Vagina (tissue), 2 donors: ENCODE data around the gene CCDC170. TPM values are rescaled to one million over a fixed set of nuclear protein-coding genes. Genes with fewer than 3 reads are reported as not detected.

ENCODE experiments used
- DNase-seq, 2 donors: peaks; one replicate each; pipeline ENCODE4 v3.0.0-alpha.2; 2017; ENCODE audit errors: extremely low spot score in 2 of 2
- H3K27ac ChIP-seq: fragments of 200-600 bp; sonication (generic); one replicate; pipeline ENCODE4 v1.5.1; 2019
- H3K27me3 ChIP-seq: fragments of 200-600 bp; sonication (generic); one replicate; pipeline ENCODE4 v1.5.1; 2019
- H3K36me3 ChIP-seq, 2 donors: fragments of 200-600 bp; sonication (generic); one replicate each; pipeline ENCODE4 v1.5.1; 2017 to 2019
- H3K4me1 ChIP-seq: fragments of 200-600 bp; sonication (generic); one replicate; pipeline ENCODE4 v1.5.1; 2019
- H3K4me3 ChIP-seq, 2 donors: fragments of 200-600 bp; sonication (generic); 1 replicate in 1 of 2; 2 replicates in 1 of 2; pipeline ENCODE4 v1.5.1; 2016 to 2019
- H3K9me3 ChIP-seq: fragments of 200-600 bp; sonication (generic); one replicate; pipeline ENCODE4 v1.5.1; 2019
- CTCF ChIP-seq, 3 experiments: fragments of 450-650 bp in 2 of 3; fragments of 200-600 bp in 1 of 3; sonication (generic) in 1 of 3; IDR thresholded peaks; one replicate each; pipeline ENCODE4 v1.5.1; 2017 to 2019; ENCODE audit warnings: antibody characterized with exemption in 3 of 3, mild to moderate bottlenecking in 2 of 3, moderate library complexity in 2 of 3
- POLR2A ChIP-seq, 2 donors: fragments of 450-650 bp; IDR thresholded peaks; one replicate each; pipeline ENCODE4 v1.6.1; 2017; ENCODE audit warnings: antibody characterized with exemption in 2 of 2, mild to moderate bottlenecking in 2 of 2, moderate library complexity in 2 of 2
- POLR2AphosphoS5 ChIP-seq, 2 donors: sonication (generic); formaldehyde crosslinking; IDR thresholded peaks; one replicate each; pipeline ENCODE4 v1.9.0; 2017; ENCODE audit warnings: antibody characterized with exemption in 2 of 2, mild to moderate bottlenecking in 2 of 2, low read depth in 1 of 2; ENCODE audit not compliant: insufficient read depth in 1 of 2
- intact Hi-C: fragments of 100-400 bp; cut with DNase I; formaldehyde crosslinking; loops from one replicate; pipeline ENCODE4 v1.15.1; 2023
- total RNA-seq: library from RNA; depleted of rRNA; stranded (reverse); fragments of >200 nt; gene quantifications from one replicate; pipeline ENCODE4 v1.2.3, GENCODE V29; 2016

Gene CCDC170
- total RNA-seq, 1 donor from 2014 or later: 2.0 TPM

- H3K27me3 ChIP-seq: no peaks in the 10 kb centered on the region
- no peaks in the 10 kb centered on the region for H3K9me3 ChIP-seq
- DNase-seq: no peak
- intact Hi-C loops: no loop called here
- H3K36me3 ChIP-seq: no peaks in the 10 kb centered on the region
- no peak overlapping the region for H3K4me3 ChIP-seq
- peak overlapping the region; percentile 54 for H3K27ac ChIP-seq
- H3K4me1 ChIP-seq: peaks cover 38% of the 10 kb centered on the region
- TF ChIP-seq CTCF (IDR thresholded peaks at IDR 0.05) (no peak), POLR2AphosphoS5 (IDR thresholded peaks at IDR 0.05; ENCODE audit: insufficient read depth in 1 of 2, low read depth in 1 of 2) (no peak), POLR2A (IDR thresholded peaks at IDR 0.05) (no peak)
Observed at GRCh38 chr6:151630387-151630786, 136.6 kb downstream of the CCDC170 start.

- peak in 1 of 2 donors; percentile 31 for TF ChIP-seq POLR2AphosphoS5 (IDR thresholded peaks at IDR 0.05; ENCODE audit: insufficient read depth in 1 of 2, low read depth in 1 of 2)
- no peak for TF ChIP-seq POLR2A (IDR thresholded peaks at IDR 0.05)
- no peak for TF ChIP-seq CTCF (IDR thresholded peaks at IDR 0.05)
- H3K36me3 ChIP-seq: no peaks in the 10 kb centered on the region
- no peak for DNase-seq
- H3K9me3 ChIP-seq: no peaks in the 10 kb centered on the region
- no peak overlapping the region for H3K4me3 ChIP-seq
- H3K4me1 ChIP-seq: peaks cover 38% of the 10 kb centered on the region
- no peaks in the 10 kb centered on the region for H3K27me3 ChIP-seq
- H3K27ac ChIP-seq: peak overlapping the region; percentile 54
- intact Hi-C loops: no loop called here
Observed at GRCh38 chr6:151630991-151631655, 137.3 kb downstream of the CCDC170 start.

- peaks cover 37% of the 10 kb centered on the region for H3K4me1 ChIP-seq
- intact Hi-C loops: no loop called here
- TF ChIP-seq POLR2AphosphoS5 (IDR thresholded peaks at IDR 0.05; ENCODE audit: insufficient read depth in 1 of 2, low read depth in 1 of 2): no peak
- no peak for TF ChIP-seq CTCF (IDR thresholded peaks at IDR 0.05)
- TF ChIP-seq POLR2A (IDR thresholded peaks at IDR 0.05): no peak
- no peaks in the 10 kb centered on the region for H3K27me3 ChIP-seq
- peak overlapping the region; percentile 54 for H3K27ac ChIP-seq
- no peaks in the 10 kb centered on the region for H3K9me3 ChIP-seq
- H3K36me3 ChIP-seq: no peaks in the 10 kb centered on the region
- H3K4me3 ChIP-seq: no peak overlapping the region
- no peak for DNase-seq
Observed at GRCh38 chr6:151632415-151632987, 138.7 kb downstream of the CCDC170 start.

GRCh38 chr6:151633526-151634335 lies 139.9 kb downstream of the CCDC170 start:
- intact Hi-C loops: no loop called here
- Histone ChIP-seq H3K36me3 (no peaks in the 10 kb centered on the region), H3K4me1 (peaks cover 28% of the 10 kb centered on the region)

More at GRCh38 chr6:151633526-151634335, 139.9 kb downstream of the CCDC170 start:
- TF ChIP-seq CTCF (IDR thresholded peaks at IDR 0.05): no peak
- no peak for TF ChIP-seq POLR2A (IDR thresholded peaks at IDR 0.05)
- TF ChIP-seq POLR2AphosphoS5 (IDR thresholded peaks at IDR 0.05; ENCODE audit: insufficient read depth in 1 of 2, low read depth in 1 of 2): no peak
- Histone ChIP-seq H3K27ac (no peak overlapping the region), H3K9me3 (no peaks in the 10 kb centered on the region), H3K27me3 (no peaks in the 10 kb centered on the region), H3K4me3 (no peak overlapping the region)
- DNase-seq: no peak
